SK-N-MC (cell line): ENCODE measurements around the gene KCNK10.

Source experiments
- EZH2 ChIP-seq: fragments of 200-600 bp; sonication (generic); IDR thresholded peaks from one replicate; pipeline ENCODE4 v1.6.1; 2017; ENCODE audit warnings: antibody characterized with exemption
- POLR2AphosphoS5 ChIP-seq: IDR thresholded peaks from 2 replicates; pipeline ENCODE4 v1.6.1; 2012; ENCODE audit warnings: mild to moderate bottlenecking, low read depth, low read length, borderline replicate concordance

- TF ChIP-seq EZH2 (no peak), POLR2AphosphoS5 (no peak)
Observed at GRCh38 chr14:88255196-88255595, 67.9 kb downstream of the KCNK10 start.
